Upper lobe of right lung (tissue), 1 donor: Measurements from ENCODE around the gene TRMT2A. TPM values are rescaled to one million over a fixed set of nuclear protein-coding genes. Genes with fewer than 3 reads are reported as not detected.

Experiments used
- ATAC-seq: fragments of 200-7000 bp; cut with Tn5 transposase; one replicate; pipeline ENCODE4 v1.9.1; 2020; ENCODE audit warnings: mild to moderate bottlenecking, moderate library complexity
- DNase-seq: peaks from one replicate; pipeline ENCODE4 v3.0.0-alpha.2; 2020
- H3K27ac ChIP-seq: fragments of 200-600 bp; one replicate; pipeline ENCODE4 v1.8.0; 2022
- H3K27me3 ChIP-seq: fragments of 200-600 bp; one replicate; pipeline ENCODE4 v1.8.0; 2022; ENCODE audit warnings: mild to moderate bottlenecking
- H3K36me3 ChIP-seq: fragments of 200-600 bp; one replicate; pipeline ENCODE4 v1.8.0; 2022
- H3K4me1 ChIP-seq: fragments of 200-600 bp; one replicate; pipeline ENCODE4 v1.8.0; 2022
- H3K4me3 ChIP-seq: fragments of 200-600 bp; one replicate; pipeline ENCODE4 v1.8.0; 2022; ENCODE audit warnings: mild to moderate bottlenecking
- H3K9me3 ChIP-seq: fragments of 200-600 bp; one replicate; pipeline ENCODE4 v1.8.0; 2022
- intact Hi-C: fragments of 100-400 bp; cut with DNase I; formaldehyde crosslinking; loops from one replicate; pipeline ENCODE4 v1.11.0; 2022
- total RNA-seq: library from RNA; stranded (reverse); fragmentation: NEBNext Ultra II Directional; extraction: Animal tissue kit (Norgen Biotek cat#: 25700); gene quantifications from one replicate; pipeline ENCODE4 v1.2.1, GENCODE V29; 2021
- TF ChIP-seq, protein P1 (sequence below): fragments of 200-600 bp; IDR thresholded peaks from one replicate; pipeline ENCODE4 v1.8.0; 2022; ENCODE audit warnings: antibody characterized with exemption
- donor health status: DM: no; HTN: yes; CAD: no; lungs with severe emphysema.

Gene TRMT2A
- total RNA-seq, 1 donor from 2014 or later, result 53.8 TPM

GRCh38 chr22:20131597-20131858 is 14.5 kb upstream of the TRMT2A start, which contains the start of gene ZDHHC8:
TSS of gene ZDHHC8 (plus strand) at chr22:20131804. CDS start at chr22:20131948, 144 bp downstream.
- Histone ChIP-seq H3K36me3 (peaks cover 7% of the 10 kb centered on the region), H3K4me1 (peaks cover 36% of the 10 kb centered on the region), H3K9me3 (no peaks in the 10 kb centered on the region), H3K4me3 (peak within 1 kb of the TSS; percentile 96), H3K27me3 (no peaks in the 10 kb centered on the region), H3K27ac (peak within 1 kb of the TSS; percentile 92)
- intact Hi-C loops, result no loop called here
- TF ChIP-seq, protein P1, sequence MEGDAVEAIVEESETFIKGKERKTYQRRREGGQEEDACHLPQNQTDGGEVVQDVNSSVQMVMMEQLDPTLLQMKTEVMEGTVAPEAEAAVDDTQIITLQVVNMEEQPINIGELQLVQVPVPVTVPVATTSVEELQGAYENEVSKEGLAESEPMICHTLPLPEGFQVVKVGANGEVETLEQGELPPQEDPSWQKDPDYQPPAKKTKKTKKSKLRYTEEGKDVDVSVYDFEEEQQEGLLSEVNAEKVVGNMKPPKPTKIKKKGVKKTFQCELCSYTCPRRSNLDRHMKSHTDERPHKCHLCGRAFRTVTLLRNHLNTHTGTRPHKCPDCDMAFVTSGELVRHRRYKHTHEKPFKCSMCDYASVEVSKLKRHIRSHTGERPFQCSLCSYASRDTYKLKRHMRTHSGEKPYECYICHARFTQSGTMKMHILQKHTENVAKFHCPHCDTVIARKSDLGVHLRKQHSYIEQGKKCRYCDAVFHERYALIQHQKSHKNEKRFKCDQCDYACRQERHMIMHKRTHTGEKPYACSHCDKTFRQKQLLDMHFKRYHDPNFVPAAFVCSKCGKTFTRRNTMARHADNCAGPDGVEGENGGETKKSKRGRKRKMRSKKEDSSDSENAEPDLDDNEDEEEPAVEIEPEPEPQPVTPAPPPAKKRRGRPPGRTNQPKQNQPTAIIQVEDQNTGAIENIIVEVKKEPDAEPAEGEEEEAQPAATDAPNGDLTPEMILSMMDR, result no peak
- DNase-seq (peak; percentile 78), ATAC-seq (peak; percentile 69)

DNA sequence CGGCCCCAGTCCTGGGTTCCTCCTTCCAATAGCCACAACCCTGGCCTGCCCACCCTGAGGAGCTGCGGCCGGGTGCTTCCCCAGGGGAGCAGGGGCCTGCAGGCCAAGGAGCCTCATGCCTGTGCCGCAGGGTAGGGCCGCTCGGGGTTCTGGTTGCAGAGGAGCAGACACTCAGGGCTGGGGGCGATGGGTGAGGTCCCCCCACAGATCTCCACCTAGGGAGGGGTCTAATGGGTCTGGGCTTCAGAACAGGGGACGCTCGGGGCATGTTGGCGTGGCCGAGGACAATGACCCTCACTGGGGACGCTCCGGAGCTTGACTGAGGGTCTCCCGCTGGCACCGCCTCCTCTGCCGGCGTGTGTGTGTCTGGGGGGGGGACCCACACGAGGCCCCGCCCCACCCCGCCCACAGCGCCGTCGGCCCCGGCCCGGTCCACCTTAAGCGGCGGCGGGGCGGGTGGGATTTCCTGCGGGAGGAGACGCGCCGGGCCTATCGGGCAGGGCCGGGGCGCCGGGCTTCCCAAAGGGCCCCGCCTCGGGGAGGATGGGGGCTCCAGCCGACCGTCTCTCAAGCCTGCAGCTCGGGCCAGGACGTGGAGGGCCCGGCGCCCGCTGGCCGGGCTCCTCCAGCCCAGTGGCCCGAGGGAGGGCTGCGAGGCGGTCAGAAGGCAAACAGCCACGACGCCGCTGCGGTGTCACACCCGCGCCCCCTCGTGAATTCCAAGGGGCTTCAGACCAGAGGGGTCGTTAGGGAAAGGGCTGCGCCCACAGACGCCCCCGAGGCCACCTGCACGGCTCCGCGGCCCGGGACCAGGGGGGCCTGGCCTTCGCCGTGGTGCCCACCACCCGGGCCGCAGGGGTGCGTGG is 13.9 kb upstream of the TRMT2A start:
- Histone ChIP-seq H3K4me1 (peaks cover 31% of the 10 kb centered on the region), H3K27me3 (no peaks in the 10 kb centered on the region), H3K27ac (peak overlapping the region; percentile 92), H3K36me3 (peaks cover 13% of the 10 kb centered on the region), H3K9me3 (no peaks in the 10 kb centered on the region), H3K4me3 (peak overlapping the region; percentile 96)
- TF ChIP-seq, protein P1, result no peak
- peak; percentile 94 for DNase-seq
- ATAC-seq, result peak; percentile 90
- intact Hi-C loops, result no loop called here

DNA sequence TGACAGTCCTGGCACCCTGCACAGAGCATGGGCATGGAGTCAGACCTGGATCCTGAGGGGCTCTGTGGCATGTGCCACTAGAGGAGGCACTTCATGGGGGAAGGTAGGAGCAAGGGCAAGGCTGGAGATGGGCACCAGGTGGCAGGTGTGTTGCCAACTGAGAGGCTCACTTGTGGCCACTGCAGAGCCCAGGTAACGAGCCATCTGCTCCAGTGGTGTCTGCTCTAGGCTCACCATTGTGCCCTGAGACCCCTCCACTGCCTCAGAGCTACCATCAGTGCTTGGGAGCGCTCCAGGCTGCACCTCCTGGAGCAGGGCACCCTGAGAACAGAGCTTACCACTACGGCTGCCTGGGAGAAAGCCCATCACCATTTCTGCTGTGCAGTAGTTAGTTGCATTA is 13.3 kb upstream of the TRMT2A start:
- no peak overlapping the region for H3K27ac ChIP-seq
- DNase-seq (no peak), ATAC-seq (no peak)
- no peaks in the 10 kb centered on the region for H3K9me3 ChIP-seq
- H3K36me3 ChIP-seq, result peaks cover 19% of the 10 kb centered on the region
- no peaks in the 10 kb centered on the region for H3K27me3 ChIP-seq
- peak overlapping the region; percentile 96 for H3K4me3 ChIP-seq
- intact Hi-C loops, result no loop called here
- peaks cover 26% of the 10 kb centered on the region for H3K4me1 ChIP-seq
- TF ChIP-seq, protein P1, result no peak

- DNase-seq (no peak), ATAC-seq (no peak)
- Histone ChIP-seq H3K9me3 (no peaks in the 10 kb centered on the region), H3K4me1 (peaks cover 21% of the 10 kb centered on the region), H3K4me3 (no peak overlapping the region), H3K27ac (no peak overlapping the region), H3K27me3 (no peaks in the 10 kb centered on the region), H3K36me3 (peaks cover 24% of the 10 kb centered on the region)
- intact Hi-C loops, result no loop called here
- TF ChIP-seq, protein P1, result no peak
Measured at GRCh38 chr22:20129747-20130014, 12.7 kb upstream of the TRMT2A start.

DNA sequence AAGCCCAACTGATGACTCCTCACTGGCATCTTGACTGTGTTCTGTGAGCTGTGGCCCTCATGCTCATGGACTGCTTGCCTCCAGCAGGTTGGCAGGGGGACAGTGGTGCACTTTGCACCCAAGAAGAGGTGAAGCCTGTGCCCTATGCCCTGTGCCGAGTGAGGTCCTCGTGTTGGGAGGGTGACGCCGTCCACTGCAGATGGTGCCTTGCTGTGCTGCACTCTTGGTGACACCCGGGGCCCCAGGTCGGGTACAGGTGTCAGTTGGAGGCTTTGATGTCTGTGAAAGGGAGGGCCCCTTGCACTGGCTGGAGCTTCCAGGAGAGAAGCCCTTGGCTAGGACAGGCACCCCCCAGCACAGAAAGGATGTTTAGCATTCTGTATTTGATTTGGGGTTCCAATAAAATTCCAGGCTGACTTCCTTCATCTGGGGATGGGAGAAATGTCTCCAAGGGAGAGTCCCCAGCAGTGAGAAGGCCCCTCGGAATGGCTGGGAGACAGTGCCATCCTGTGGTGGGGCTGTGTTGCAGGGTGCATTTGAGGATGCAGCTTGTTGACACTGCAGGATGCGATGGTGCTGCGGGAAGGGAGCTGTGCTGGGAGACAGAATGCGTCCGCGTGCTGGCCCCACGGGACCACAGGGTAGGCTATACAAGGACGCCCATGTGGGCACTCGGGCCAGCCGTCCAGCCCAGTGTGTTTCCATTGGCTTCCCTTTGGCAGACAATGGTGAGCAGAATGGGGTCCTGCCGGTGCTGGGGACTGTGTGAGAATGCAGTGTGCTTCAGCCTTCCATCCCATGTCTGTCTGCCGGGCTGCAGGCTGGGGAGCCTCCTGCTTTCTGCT is 12.1 kb upstream of the TRMT2A start:
- H3K27me3 ChIP-seq, result no peaks in the 10 kb centered on the region
- no peak overlapping the region for H3K27ac ChIP-seq
- peaks cover 19% of the 10 kb centered on the region for H3K4me1 ChIP-seq
- intact Hi-C loops, result no loop called here
- no peaks in the 10 kb centered on the region for H3K9me3 ChIP-seq
- TF ChIP-seq, protein P1, result peak; percentile 20
- H3K36me3 ChIP-seq, result peaks cover 26% of the 10 kb centered on the region
- ATAC-seq, result no peak
- no peak for DNase-seq
- no peak overlapping the region for H3K4me3 ChIP-seq
